ENCODE results near the gene LPP.
A peak's percentile ranks its signal among the peaks of the same experiment; 100 is the strongest.

Gene LPP

GRCh38 chr3:188283347-188283746, 129.4 kb downstream of the LPP start:
- DNase-seq, result no peak

- no peak for DNase-seq
Measured at GRCh38 chr3:188284455-188285212, 130.7 kb downstream of the LPP start.

- no peak for DNase-seq
Measured at GRCh38 chr3:188286087-188286513, 132.1 kb downstream of the LPP start.

GRCh38 chr3:188287339-188287738, 133.4 kb downstream of the LPP start:
- DNase-seq, result no peak

- no peak for DNase-seq
Measured at GRCh38 chr3:188287762-188288505, 134.0 kb downstream of the LPP start.

GRCh38 chr3:188292251-188292650, 138.3 kb downstream of the LPP start:
- DNase-seq, result no peak

- no peak for DNase-seq
Measured at GRCh38 chr3:188292827-188293226, 138.9 kb downstream of the LPP start.

- no peak for DNase-seq
Measured at GRCh38 chr3:188294113-188294512, 140.2 kb downstream of the LPP start.

GRCh38 chr3:188294823-188295487, 141.0 kb downstream of the LPP start:
- peak; percentile 82 for DNase-seq

- DNase-seq, result no peak
Measured at GRCh38 chr3:188295876-188296275, 141.9 kb downstream of the LPP start.

GRCh38 chr3:188296761-188297612, 143.0 kb downstream of the LPP start:
- no peak for DNase-seq

- no peak for DNase-seq
Measured at GRCh38 chr3:188298585-188298984, 144.6 kb downstream of the LPP start.

GRCh38 chr3:188299068-188299467, 145.1 kb downstream of the LPP start:
- no peak for DNase-seq

- DNase-seq, result no peak
Measured at GRCh38 chr3:188299708-188300107, 145.8 kb downstream of the LPP start.

- DNase-seq, result no peak
Measured at GRCh38 chr3:188301147-188301546, 147.2 kb downstream of the LPP start.

GRCh38 chr3:188303286-188303799, 149.4 kb downstream of the LPP start:
- DNase-seq, result no peak

GRCh38 chr3:188303823-188304222, 149.9 kb downstream of the LPP start:
- DNase-seq, result no peak

GRCh38 chr3:188304501-188304900, 150.5 kb downstream of the LPP start:
- DNase-seq, result no peak

GRCh38 chr3:188305220-188305619, 151.3 kb downstream of the LPP start:
- no peak for DNase-seq

- no peak for DNase-seq
Measured at GRCh38 chr3:188306435-188307005, 152.6 kb downstream of the LPP start.

GRCh38 chr3:188309437-188310269, 155.7 kb downstream of the LPP start:
- DNase-seq, result no peak

Data from DMS79 treated with DMSO at 0.1 percent for 48 hours (cell line).